Measurements from ENCODE around the gene WDFY3.

DNA sequence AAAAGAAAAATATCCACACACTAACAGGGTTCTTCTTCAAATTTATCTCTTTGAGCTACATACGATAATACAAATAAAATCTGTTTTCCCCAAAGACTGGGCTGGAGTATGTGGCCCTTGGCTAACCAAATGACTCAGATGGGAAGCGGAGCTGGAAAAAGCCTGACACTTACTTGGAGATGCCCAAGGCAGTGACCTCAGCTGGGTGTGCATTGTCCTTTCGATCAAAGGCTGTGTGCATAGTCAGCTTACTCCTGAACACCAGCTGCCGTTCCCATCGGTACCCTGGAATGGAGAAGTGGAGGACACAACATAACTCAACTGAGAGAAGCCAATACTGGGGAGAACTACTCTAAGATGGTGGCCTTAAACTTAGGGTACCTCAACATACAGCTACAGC is 288.5 kb downstream of the WDFY3 start:
- TF ChIP-seq ESRRG (CRISPR knock-in tag; IDR thresholded peaks at IDR 0.05) (no peak), RARB (CRISPR knock-in tag; IDR thresholded peaks at IDR 0.05) (no peak), ZNF8 (CRISPR knock-in tag; IDR thresholded peaks at IDR 0.05) (no peak), ZFP3 (CRISPR knock-in tag; IDR thresholded peaks at IDR 0.05) (no peak), ZFP30 (CRISPR knock-in tag; IDR thresholded peaks at IDR 0.05) (no peak), ZNF70 (CRISPR knock-in tag; IDR thresholded peaks at IDR 0.05) (no peak), SNAI2 (CRISPR knock-in tag; IDR thresholded peaks at IDR 0.05) (no peak), TOX (CRISPR knock-in tag; IDR thresholded peaks at IDR 0.05; ENCODE audit: borderline replicate concordance) (no peak), CSDC2 (CRISPR knock-in tag; IDR thresholded peaks at IDR 0.05) (no peak), ARNTL (CRISPR knock-in tag; IDR thresholded peaks at IDR 0.05; ENCODE audit: borderline replicate concordance, low read depth) (no peak)
- TF ChIP-seq, protein P1, sequence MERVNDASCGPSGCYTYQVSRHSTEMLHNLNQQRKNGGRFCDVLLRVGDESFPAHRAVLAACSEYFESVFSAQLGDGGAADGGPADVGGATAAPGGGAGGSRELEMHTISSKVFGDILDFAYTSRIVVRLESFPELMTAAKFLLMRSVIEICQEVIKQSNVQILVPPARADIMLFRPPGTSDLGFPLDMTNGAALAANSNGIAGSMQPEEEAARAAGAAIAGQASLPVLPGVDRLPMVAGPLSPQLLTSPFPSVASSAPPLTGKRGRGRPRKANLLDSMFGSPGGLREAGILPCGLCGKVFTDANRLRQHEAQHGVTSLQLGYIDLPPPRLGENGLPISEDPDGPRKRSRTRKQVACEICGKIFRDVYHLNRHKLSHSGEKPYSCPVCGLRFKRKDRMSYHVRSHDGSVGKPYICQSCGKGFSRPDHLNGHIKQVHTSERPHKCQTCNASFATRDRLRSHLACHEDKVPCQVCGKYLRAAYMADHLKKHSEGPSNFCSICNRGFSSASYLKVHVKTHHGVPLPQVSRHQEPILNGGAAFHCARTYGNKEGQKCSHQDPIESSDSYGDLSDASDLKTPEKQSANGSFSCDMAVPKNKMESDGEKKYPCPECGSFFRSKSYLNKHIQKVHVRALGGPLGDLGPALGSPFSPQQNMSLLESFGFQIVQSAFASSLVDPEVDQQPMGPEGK (CRISPR knock-in tag; IDR thresholded peaks at IDR 0.05; ENCODE audit: borderline replicate concordance), result no peak
- TF ChIP-seq, protein P2, sequence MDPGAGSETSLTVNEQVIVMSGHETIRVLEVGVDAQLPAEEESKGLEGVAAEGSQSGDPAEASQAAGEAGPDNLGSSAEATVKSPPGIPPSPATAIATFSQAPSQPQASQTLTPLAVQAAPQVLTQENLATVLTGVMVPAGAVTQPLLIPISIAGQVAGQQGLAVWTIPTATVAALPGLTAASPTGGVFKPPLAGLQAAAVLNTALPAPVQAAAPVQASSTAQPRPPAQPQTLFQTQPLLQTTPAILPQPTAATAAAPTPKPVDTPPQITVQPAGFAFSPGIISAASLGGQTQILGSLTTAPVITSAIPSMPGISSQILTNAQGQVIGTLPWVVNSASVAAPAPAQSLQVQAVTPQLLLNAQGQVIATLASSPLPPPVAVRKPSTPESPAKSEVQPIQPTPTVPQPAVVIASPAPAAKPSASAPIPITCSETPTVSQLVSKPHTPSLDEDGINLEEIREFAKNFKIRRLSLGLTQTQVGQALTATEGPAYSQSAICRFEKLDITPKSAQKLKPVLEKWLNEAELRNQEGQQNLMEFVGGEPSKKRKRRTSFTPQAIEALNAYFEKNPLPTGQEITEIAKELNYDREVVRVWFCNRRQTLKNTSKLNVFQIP (CRISPR knock-in tag; IDR thresholded peaks at IDR 0.05; ENCODE audit: borderline replicate concordance, low read depth), result no peak

All from SK-N-SH treated with all-trans-retinoic acid at 6 μM for 48 hours (cell line).